Measurements from ENCODE around the gene BPIFB1.

DNA sequence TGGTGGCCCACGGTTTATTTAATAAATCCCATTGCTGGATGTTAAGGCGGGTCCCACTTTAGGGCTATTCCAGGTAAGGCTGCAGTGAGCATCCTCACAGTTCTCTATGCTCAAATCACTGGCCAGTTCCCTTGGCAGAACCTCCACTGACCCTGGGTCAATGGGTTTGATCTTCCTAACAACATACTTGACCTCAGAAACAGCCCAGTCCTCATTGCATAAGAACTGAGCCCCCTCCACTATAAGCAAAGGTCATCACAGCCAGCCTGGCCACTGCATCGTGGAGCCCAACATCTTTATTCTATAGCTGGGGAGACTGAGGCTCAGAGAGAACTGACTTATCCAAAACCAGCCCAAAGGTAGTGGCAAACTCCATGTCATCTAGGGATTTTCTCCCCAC lies 4.3 kb upstream of the BPIFB1 start:
- TF ChIP-seq CTCF (IDR thresholded peaks at IDR 0.05) (no peak), POLR2A (IDR thresholded peaks at IDR 0.05) (no peak)

All from ovary (tissue), 3 donors.